ENCODE data around the gene SUCLG2. TPM values are rescaled to one million over a fixed set of nuclear protein-coding genes. Genes with fewer than 3 reads are reported as not detected.
A peak's percentile ranks its signal among the peaks of the same experiment; 100 is the strongest.

Gene SUCLG2
- total RNA-seq, 2 donors from 2014 or later: 42.0 to 50.4 TPM

- ATAC-seq (no peak), DNase-seq (no peak)
- Histone ChIP-seq H3K4me1 (no peaks in the 10 kb centered on the region), H3K9me3 (no peaks in the 10 kb centered on the region), H3K27ac (no peak overlapping the region), H3K36me3 (replicated peaks in 1 of 2; ENCODE audit: insufficient read depth in 1 of 2, low read depth in 2 of 2) (no peaks in the 10 kb centered on the region), H3K27me3 (no peaks in the 10 kb centered on the region), H3K4me3 (no peak overlapping the region)
- TF ChIP-seq, protein P1, sequence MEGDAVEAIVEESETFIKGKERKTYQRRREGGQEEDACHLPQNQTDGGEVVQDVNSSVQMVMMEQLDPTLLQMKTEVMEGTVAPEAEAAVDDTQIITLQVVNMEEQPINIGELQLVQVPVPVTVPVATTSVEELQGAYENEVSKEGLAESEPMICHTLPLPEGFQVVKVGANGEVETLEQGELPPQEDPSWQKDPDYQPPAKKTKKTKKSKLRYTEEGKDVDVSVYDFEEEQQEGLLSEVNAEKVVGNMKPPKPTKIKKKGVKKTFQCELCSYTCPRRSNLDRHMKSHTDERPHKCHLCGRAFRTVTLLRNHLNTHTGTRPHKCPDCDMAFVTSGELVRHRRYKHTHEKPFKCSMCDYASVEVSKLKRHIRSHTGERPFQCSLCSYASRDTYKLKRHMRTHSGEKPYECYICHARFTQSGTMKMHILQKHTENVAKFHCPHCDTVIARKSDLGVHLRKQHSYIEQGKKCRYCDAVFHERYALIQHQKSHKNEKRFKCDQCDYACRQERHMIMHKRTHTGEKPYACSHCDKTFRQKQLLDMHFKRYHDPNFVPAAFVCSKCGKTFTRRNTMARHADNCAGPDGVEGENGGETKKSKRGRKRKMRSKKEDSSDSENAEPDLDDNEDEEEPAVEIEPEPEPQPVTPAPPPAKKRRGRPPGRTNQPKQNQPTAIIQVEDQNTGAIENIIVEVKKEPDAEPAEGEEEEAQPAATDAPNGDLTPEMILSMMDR (IDR thresholded peaks at IDR 0.05): no peak
- TF ChIP-seq POLR2A (IDR thresholded peaks at IDR 0.05): no peak
- intact Hi-C loops (cut with DNase I): no loop called here
- 97 to 98% methylated on average over 4 of the region's 4 CpGs for WGBS, 2 donors
Observed at GRCh38 chr3:67509471-67510075, 144.8 kb downstream of the SUCLG2 start.

DNA sequence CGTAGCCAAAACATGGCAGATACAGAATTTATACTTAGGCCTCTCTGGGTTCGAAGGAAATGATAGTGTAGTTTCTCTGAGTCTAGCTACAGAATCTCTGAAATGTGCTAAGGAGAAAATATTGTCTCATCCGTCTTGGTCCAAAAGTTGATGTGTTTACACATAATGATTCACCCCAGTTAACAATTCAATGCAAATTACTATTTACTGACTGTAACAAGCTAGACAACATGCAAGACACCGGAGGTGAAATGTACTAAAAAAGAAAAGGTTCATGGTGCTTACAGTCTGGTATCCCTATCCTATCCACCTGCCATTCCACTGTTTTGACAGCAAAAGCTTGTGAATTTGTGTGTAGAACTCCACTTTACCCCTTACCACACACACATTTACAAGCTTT, 146.8 kb downstream of the SUCLG2 start:
- H3K4me3 ChIP-seq: no peak overlapping the region
- no peak for TF ChIP-seq POLR2A (IDR thresholded peaks at IDR 0.05)
- TF ChIP-seq, protein P1 (IDR thresholded peaks at IDR 0.05): no peak
- H3K36me3 ChIP-seq (replicated peaks in 1 of 2; ENCODE audit: insufficient read depth in 1 of 2, low read depth in 2 of 2): no peaks in the 10 kb centered on the region
- no peaks in the 10 kb centered on the region for H3K4me1 ChIP-seq
- ATAC-seq (no peak), DNase-seq (no peak)
- WGBS, 2 donors: 92 to 95% methylated on average over 4 of the region's 4 CpGs
- no peaks in the 10 kb centered on the region for H3K27me3 ChIP-seq
- no peak overlapping the region for H3K27ac ChIP-seq
- intact Hi-C loops (cut with DNase I): no loop called here
- H3K9me3 ChIP-seq: no peaks in the 10 kb centered on the region

DNA sequence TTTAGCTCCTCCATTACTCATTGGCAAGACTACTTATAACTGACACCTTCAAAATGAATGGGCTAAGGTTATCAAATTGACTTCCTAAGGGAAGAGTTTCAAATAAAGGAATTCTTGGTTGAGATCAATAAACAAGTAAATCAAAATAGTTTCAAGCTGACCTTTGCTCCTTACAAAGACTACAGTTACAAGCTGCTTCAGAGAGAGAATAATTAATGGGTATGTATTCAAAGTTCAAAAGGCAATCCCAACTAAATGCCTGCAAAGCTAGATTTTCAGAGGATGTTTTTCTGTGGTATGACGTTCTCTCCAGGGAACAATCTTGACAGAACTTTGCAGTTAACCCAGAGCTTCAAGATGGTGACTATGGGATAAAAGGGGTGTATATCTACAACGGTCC, 153.7 kb downstream of the SUCLG2 start:
- intact Hi-C loops (cut with DNase I): no loop called here
- Histone ChIP-seq H3K4me1 (peaks cover 7% of the 10 kb centered on the region), H3K27ac (no peak overlapping the region), H3K4me3 (no peak overlapping the region), H3K9me3 (no peaks in the 10 kb centered on the region), H3K27me3 (no peaks in the 10 kb centered on the region), H3K36me3 (replicated peaks in 1 of 2; ENCODE audit: insufficient read depth in 1 of 2, low read depth in 2 of 2) (no peaks in the 10 kb centered on the region)
- no peak for TF ChIP-seq POLR2A (IDR thresholded peaks at IDR 0.05)
- TF ChIP-seq, protein P1 (IDR thresholded peaks at IDR 0.05): no peak
- no peak for DNase-seq
- ATAC-seq: peak; percentile 56
- WGBS, 2 donors: 58 to 64% methylated on average over 2 of the region's 2 CpGs

- Histone ChIP-seq H3K4me3 (no peak overlapping the region), H3K4me1 (peaks cover 7% of the 10 kb centered on the region), H3K27me3 (no peaks in the 10 kb centered on the region), H3K36me3 (replicated peaks in 1 of 2; ENCODE audit: insufficient read depth in 1 of 2, low read depth in 2 of 2) (no peaks in the 10 kb centered on the region), H3K27ac (no peak overlapping the region), H3K9me3 (no peaks in the 10 kb centered on the region)
- TF ChIP-seq, protein P1 (IDR thresholded peaks at IDR 0.05): no peak
- TF ChIP-seq POLR2A (IDR thresholded peaks at IDR 0.05): no peak
- ATAC-seq: no peak
- intact Hi-C loops (cut with DNase I): no loop called here
- no peak for DNase-seq
Observed at GRCh38 chr3:67497746-67498145, 156.7 kb downstream of the SUCLG2 start.

DNA sequence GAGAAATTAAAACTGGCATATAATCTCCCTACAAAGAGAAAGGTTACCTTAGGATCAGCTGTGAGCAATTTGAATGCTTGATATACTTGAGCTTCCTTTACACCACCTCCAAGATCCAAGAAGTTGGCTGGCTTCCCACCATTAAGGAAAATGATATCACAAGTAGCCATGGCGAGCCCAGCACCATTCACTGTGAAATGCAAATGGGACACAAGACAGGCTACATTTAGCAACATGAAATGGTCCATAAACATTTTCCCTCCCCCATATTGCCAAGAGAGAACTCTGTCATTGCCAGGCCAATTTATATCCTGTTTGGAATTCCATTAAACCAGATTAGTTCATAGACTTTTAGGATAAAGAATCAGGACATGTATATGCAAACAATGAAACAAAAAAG, 158.7 kb downstream of the SUCLG2 start:
- TF ChIP-seq POLR2A (IDR thresholded peaks at IDR 0.05): no peak
- TF ChIP-seq, protein P1 (IDR thresholded peaks at IDR 0.05): no peak
- ATAC-seq (no peak), DNase-seq (no peak)
- no peaks in the 10 kb centered on the region for H3K36me3 ChIP-seq (replicated peaks in 1 of 2; ENCODE audit: insufficient read depth in 1 of 2, low read depth in 2 of 2)
- no peak overlapping the region for H3K27ac ChIP-seq
- H3K4me1 ChIP-seq: no peaks in the 10 kb centered on the region
- H3K4me3 ChIP-seq: no peak overlapping the region
- H3K27me3 ChIP-seq: no peaks in the 10 kb centered on the region
- no peaks in the 10 kb centered on the region for H3K9me3 ChIP-seq
- intact Hi-C loops (cut with DNase I): no loop called here
- WGBS, 2 donors: 85 to 100% methylated on average over 1 of the region's 1 CpG

All from body of pancreas (tissue), 4 donors.